ENCODE results near the gene GCNT1. TPM values are rescaled to one million over a fixed set of nuclear protein-coding genes. Genes with fewer than 3 reads are reported as not detected.

The GCNT1 gene
- total RNA-seq, 1 experiment from 2014 or later: 15.3 TPM

DNA sequence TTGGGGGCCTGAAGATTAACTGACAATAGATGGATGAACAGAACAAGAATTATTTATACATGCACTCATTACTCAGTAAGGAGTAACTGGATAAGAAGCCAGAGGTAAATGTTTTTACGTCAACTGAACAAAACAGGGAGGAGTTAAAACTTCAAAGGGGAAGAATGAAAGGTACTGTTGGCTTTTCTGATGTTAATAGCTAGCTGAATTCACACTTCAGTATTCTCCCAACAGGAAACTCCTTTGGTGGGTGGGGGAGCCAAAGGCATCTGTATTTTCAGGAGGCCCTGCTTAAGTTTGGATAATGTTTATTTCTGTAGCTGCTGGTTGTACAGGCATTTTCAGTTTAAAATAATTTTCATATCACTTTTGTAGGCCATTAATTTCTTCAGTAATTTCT is 41.6 kb upstream of the GCNT1 start:
- CTCF ChIA-PET: interaction anchor here (0.5 kb wide), 1 partner anchor 1618 kb away, joined by 3 read pairs; no protein-coding TSS in a partner anchor
- H3K79me2 ChIP-seq (ENCODE audit: low read depth): no peaks in the 10 kb centered on the region
- POLR2A ChIA-PET (ENCODE audit: unreplicated experiment): interaction anchor here (0.6 kb wide), 1 partner anchor 160 kb away, joined by 5 read pairs; no protein-coding TSS in a partner anchor
- no TSS peak for BruUV-seq (replicated peaks)
- TF ChIP-seq EZH2 (IDR thresholded peaks at IDR 0.05; ENCODE audit: low read depth): no peak
- intact Hi-C loops (cut with micrococcal nuclease; ENCODE audit: unreplicated experiment): no loop called here
- no peaks in the 10 kb centered on the region for H3K9me3 ChIP-seq (ENCODE audit: insufficient read depth, low read depth)
- H3K4me1 ChIP-seq (replicated peaks; ENCODE audit: insufficient read depth): no peaks in the 10 kb centered on the region
- no peaks in the 10 kb centered on the region for H3K36me3 ChIP-seq (ENCODE audit: low read depth)
- no peaks in the 10 kb centered on the region for H3K9me2 ChIP-seq (ENCODE audit: insufficient read depth)
- H3K27ac ChIP-seq: no peak overlapping the region
- no peak overlapping the region for H3K4me2 ChIP-seq
- H3F3A ChIP-seq (ENCODE audit: insufficient read depth, low read depth): no peaks in the 10 kb centered on the region
- no peaks in the 10 kb centered on the region for H3K27me3 ChIP-seq (ENCODE audit: insufficient read depth, low read depth)
- no peak for DNase-seq
- no peak overlapping the region for H2AFZ ChIP-seq
- H4K20me1 ChIP-seq (ENCODE audit: insufficient read depth): no peaks in the 10 kb centered on the region
- no peak overlapping the region for H3K4me3 ChIP-seq

DNA sequence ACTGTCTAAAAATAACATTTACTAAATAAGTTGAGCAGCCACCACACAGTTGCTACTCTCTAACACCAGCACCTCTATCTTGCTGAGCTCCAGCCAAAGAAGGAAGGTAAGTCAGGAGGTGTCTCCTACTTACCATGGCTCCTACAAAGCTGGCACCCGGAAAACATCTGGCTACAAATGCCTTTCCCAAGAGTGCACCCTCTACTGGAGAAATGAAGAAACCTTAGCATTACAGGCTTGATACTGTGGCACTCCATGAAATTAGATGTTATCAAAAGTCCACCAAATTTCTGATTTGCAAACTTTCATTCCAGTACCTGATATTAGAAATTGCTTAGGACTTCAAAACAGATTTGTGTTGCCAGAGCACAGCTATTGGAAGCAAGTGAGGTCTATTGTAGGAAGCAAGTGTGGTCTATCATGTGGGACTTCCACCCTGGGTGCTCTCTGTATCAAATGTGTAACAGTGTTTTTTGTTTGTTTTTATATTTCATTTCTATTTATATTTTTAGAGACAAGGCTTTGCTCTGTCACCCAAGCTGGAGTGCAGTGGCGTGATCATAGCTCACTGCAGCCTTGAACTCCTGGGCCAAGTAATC is 39.1 kb upstream of the GCNT1 start:
- Histone ChIP-seq H3K36me3 (ENCODE audit: low read depth) (no peaks in the 10 kb centered on the region), H3K4me3 (no peak overlapping the region), H3K27ac (no peak overlapping the region), H3K9me2 (ENCODE audit: insufficient read depth) (no peaks in the 10 kb centered on the region), H3F3A (ENCODE audit: insufficient read depth, low read depth) (no peaks in the 10 kb centered on the region), H3K9me3 (ENCODE audit: insufficient read depth, low read depth) (no peaks in the 10 kb centered on the region), H3K4me1 (replicated peaks; ENCODE audit: insufficient read depth) (no peaks in the 10 kb centered on the region), H3K4me2 (no peak overlapping the region), H3K79me2 (ENCODE audit: low read depth) (no peaks in the 10 kb centered on the region), H2AFZ (no peak overlapping the region), H3K27me3 (ENCODE audit: insufficient read depth, low read depth) (no peaks in the 10 kb centered on the region), H4K20me1 (ENCODE audit: insufficient read depth) (no peaks in the 10 kb centered on the region)
- no peak for DNase-seq
- no TSS peak for BruUV-seq (replicated peaks)
- POLR2A ChIA-PET (ENCODE audit: unreplicated experiment): no interaction called here
- intact Hi-C loops (cut with micrococcal nuclease; ENCODE audit: unreplicated experiment): no loop called here
- CTCF ChIA-PET: interaction anchor here (0.7 kb wide), 1 partner anchor 18 kb away, joined by 3 read pairs; no protein-coding TSS in a partner anchor
- TF ChIP-seq EZH2 (IDR thresholded peaks at IDR 0.05; ENCODE audit: low read depth) (no peak), CTCF (conservative IDR thresholded peaks at IDR 0.05) (peak; percentile 69)

GRCh38 chr9:76423216-76424177 is 35.5 kb upstream of the GCNT1 start:
- CTCF ChIA-PET: interaction anchor here (0.5 kb wide), 1 partner anchor 280 kb away, joined by 3 read pairs; no protein-coding TSS in a partner anchor
- POLR2A ChIA-PET (ENCODE audit: unreplicated experiment): no interaction called here

More at GRCh38 chr9:76423216-76424177, 35.5 kb upstream of the GCNT1 start:
- no peak for TF ChIP-seq CTCF (conservative IDR thresholded peaks at IDR 0.05)
- TF ChIP-seq EZH2 (IDR thresholded peaks at IDR 0.05; ENCODE audit: low read depth): no peak
- intact Hi-C loops (cut with micrococcal nuclease; ENCODE audit: unreplicated experiment): no loop called here
- Histone ChIP-seq H4K20me1 (ENCODE audit: insufficient read depth) (no peaks in the 10 kb centered on the region), H3F3A (ENCODE audit: insufficient read depth, low read depth) (no peaks in the 10 kb centered on the region), H3K9me2 (ENCODE audit: insufficient read depth) (no peaks in the 10 kb centered on the region), H3K27ac (no peak overlapping the region), H3K36me3 (ENCODE audit: low read depth) (no peaks in the 10 kb centered on the region), H3K4me2 (no peak overlapping the region), H3K4me1 (replicated peaks; ENCODE audit: insufficient read depth) (no peaks in the 10 kb centered on the region), H3K9me3 (ENCODE audit: insufficient read depth, low read depth) (no peaks in the 10 kb centered on the region), H2AFZ (no peak overlapping the region), H3K4me3 (no peak overlapping the region), H3K27me3 (ENCODE audit: insufficient read depth, low read depth) (no peaks in the 10 kb centered on the region), H3K79me2 (ENCODE audit: low read depth) (no peaks in the 10 kb centered on the region)
- no TSS peak for BruUV-seq (replicated peaks)
- DNase-seq: peak in 1 of 2 experiments; percentile 73

Data from PC-9 (cell line).